AG10803 (cell line): ENCODE results near the gene PGA5.

Experiments used
- DNase-seq: peaks from one replicate; pipeline ENCODE4 v3.0.0; 2010; ENCODE audit warnings: low read depth
- H3K4me3 ChIP-seq: 2 replicates; pipeline ENCODE4 v1.5.1; 2011; ENCODE audit warnings: mild to moderate bottlenecking, low read length, control low read depth
- TF ChIP-seq, protein P1 (sequence below): conservative IDR thresholded peaks from 2 replicates; pipeline ENCODE4 v1.5.1; 2011; ENCODE audit warnings: mild to moderate bottlenecking, low read length, control low read depth, inconsistent platforms

PGA5 gene

DNA sequence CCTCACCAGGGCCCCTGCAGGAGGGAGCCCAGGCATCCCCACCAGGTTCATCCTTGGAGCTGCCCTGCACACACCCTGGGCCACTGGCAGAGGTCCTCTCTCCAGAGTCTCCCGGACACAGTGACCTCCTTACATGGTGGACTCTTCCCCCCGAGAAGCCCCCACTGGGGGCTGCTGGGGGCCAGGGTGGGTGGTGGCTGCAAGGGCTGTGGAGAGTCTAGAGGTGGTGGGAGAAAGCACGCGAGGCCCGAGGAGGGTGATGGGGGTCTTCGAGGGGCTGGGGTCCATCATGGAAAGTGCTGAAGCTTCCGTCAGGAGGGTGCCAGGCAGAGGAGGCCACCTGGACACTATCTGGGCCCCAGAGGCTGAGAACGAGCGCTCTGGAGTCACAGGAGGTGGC lies 17.6 kb downstream of the PGA5 start:
- no peak overlapping the region for H3K4me3 ChIP-seq
- no peak for DNase-seq
- TF ChIP-seq, protein P1, sequence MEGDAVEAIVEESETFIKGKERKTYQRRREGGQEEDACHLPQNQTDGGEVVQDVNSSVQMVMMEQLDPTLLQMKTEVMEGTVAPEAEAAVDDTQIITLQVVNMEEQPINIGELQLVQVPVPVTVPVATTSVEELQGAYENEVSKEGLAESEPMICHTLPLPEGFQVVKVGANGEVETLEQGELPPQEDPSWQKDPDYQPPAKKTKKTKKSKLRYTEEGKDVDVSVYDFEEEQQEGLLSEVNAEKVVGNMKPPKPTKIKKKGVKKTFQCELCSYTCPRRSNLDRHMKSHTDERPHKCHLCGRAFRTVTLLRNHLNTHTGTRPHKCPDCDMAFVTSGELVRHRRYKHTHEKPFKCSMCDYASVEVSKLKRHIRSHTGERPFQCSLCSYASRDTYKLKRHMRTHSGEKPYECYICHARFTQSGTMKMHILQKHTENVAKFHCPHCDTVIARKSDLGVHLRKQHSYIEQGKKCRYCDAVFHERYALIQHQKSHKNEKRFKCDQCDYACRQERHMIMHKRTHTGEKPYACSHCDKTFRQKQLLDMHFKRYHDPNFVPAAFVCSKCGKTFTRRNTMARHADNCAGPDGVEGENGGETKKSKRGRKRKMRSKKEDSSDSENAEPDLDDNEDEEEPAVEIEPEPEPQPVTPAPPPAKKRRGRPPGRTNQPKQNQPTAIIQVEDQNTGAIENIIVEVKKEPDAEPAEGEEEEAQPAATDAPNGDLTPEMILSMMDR, result no peak

DNA sequence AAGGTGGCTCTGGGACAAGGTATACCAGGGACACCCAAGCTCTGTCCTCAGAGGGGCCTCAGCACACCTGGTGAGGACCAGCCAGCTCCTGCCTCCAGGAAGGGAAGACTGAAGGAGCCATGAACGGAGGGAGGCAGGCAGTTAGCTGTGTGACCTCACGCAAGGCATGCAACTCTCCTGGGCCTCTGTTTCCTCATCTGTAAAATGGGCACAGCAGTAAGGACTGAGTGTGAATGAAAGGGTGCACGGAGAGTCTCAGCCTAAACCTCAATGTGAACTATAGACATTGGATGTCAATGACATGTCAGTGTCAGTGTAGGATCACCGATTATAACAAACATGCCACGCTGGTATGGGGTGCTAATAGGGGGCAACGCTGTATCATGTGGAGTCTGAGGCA lies 18.4 kb downstream of the PGA5 start:
- no peak for DNase-seq
- H3K4me3 ChIP-seq, result no peak overlapping the region
- TF ChIP-seq, protein P1, result no peak

DNA sequence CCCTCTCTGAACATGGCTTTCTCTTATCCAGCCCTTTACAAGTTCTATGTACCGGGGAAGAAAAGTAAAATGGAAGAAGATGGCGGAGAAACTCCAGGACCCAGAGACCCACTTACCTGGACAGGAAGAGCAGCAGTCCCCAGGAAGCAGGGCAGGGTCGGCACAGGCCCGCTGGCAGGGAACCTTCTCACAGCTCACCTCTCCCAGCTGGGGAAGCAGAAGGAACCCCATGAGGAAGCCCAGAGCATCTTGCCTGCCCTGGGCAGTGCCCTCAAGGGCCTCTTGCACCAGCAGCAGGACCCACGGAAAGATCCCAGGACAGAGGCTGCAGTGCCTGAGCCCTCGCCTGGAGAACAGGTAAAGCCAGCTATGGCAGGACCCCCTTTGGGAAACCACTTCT lies 23.4 kb downstream of the PGA5 start:
- H3K4me3 ChIP-seq, result no peak overlapping the region
- TF ChIP-seq, protein P1, result no peak
- DNase-seq, result no peak

DNA sequence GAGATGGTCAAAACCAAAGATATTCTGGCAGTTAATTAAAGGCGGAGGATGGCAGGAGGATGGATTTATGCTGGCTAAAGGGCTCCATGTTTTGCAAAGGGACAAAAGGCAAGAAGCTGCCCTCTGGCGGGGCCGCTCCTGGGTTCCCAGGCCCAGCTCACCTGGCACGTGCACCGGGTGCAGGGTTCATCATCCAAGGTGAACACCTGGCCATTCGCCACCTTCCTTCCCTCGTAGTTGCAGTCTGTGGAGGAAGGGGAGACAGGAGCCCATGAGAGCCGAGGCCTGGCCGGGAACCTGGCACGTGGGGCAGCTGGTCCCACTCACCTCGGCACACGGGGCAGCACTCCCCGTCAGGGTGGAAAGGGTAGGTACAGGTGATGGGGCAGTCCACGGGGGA lies 23.8 kb downstream of the PGA5 start:
- no peak overlapping the region for H3K4me3 ChIP-seq
- TF ChIP-seq, protein P1, result no peak
- no peak for DNase-seq

DNA sequence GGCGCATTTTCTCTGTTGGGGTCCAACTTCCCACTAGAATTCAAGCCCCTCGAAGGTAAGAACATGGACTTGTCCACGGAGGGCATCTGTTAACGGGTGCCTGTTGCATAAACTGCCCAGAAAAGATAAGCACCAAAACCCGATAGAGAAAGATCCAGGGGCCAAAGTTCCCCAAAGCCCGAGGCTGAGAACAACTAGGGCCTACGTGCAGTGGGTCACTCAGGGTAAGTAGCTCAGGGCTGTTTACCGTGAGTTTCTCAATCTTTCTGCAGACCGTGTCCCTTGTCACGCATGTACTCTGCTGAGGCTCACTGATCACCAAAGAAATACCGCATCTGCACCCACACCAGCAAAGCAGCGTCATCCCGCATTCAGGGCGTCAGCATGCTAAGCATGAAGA lies 24.4 kb downstream of the PGA5 start:
- TF ChIP-seq, protein P1, result no peak
- no peak overlapping the region for H3K4me3 ChIP-seq
- DNase-seq, result no peak

DNA sequence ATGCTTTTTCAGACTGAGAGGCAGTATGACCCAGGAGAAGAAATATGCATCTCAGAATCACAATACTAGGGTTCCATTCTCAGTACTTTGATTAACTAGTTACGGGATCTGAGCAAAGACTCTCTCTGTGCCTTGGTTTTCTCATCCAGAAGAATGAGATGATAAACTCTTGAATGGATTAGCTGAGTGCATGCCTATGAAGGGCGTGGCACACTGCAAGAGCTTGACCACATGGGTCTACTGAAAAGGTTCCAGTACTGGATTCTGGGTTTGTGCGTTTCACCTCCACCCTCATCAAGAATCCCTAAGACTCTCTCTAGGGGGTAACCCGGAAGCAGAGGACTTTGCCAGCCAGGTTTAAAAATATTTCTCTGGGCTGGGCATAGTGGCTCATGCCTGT lies 25.6 kb downstream of the PGA5 start:
- TF ChIP-seq, protein P1, result no peak
- peak; percentile 41 for DNase-seq

DNA sequence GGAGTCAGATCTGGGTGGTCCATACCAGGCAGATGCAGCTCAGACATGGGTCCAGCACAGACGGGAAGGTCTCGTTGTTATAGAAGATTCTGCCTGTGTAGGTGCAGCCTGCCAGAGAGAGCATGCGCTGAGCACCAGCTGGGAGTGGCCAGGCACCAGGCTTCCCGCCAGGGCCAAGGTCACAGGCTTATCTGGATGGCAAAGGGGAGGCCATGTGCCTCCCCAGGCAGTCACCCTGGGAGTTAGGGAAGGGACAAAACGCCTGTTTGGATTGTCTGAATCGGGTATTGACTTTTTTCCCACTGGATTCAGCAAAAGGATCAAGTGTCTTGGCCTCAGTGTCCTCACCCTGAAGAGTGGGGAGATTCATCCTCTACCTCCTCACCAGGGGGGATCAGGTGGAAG lies 26.5 kb downstream of the PGA5 start:
- TF ChIP-seq, protein P1, result no peak
- no peak overlapping the region for H3K4me3 ChIP-seq
- DNase-seq, result no peak

More for the DNA sequence above, 25.6 kb downstream of the PGA5 start:
- no peak overlapping the region for H3K4me3 ChIP-seq
